Liver (tissue), 9 donors: ENCODE data around the gene DNAAF5. TPM values are rescaled to one million over a fixed set of nuclear protein-coding genes. Genes with fewer than 3 reads are reported as not detected.

Experiments
- DNase-seq: peaks from one replicate; pipeline ENCODE4 v3.0.0-alpha.2; 2017; ENCODE audit warnings: low spot score
- H3K27ac ChIP-seq, 2 donors: one replicate each; pipeline ENCODE4 v1.7.0; 2013; ENCODE audit warnings: inconsistent platforms in 2 of 2, low read length in 2 of 2, control low read depth in 1 of 2, low read depth in 1 of 2, mild to moderate bottlenecking in 1 of 2
- H3K27me3 ChIP-seq, 4 donors: one replicate each; pipeline versions ENCODE4 v1.6.1 to v1.7.0; 2013; ENCODE audit warnings: low read length in 3 of 4, inconsistent platforms in 1 of 4, mild to moderate bottlenecking in 1 of 4, moderate library complexity in 1 of 4; ENCODE audit not compliant: control insufficient read depth in 4 of 4, insufficient read depth in 4 of 4
- H3K36me3 ChIP-seq, 4 donors: one replicate each; pipeline versions ENCODE4 v1.6.1 to v1.7.0; 2013; ENCODE audit warnings: low read length in 3 of 4, mild to moderate bottlenecking in 3 of 4, low read depth in 1 of 4, moderate library complexity in 1 of 4; ENCODE audit not compliant: control insufficient read depth in 4 of 4, insufficient read depth in 3 of 4
- H3K4me1 ChIP-seq, 4 donors: one replicate each; pipeline versions ENCODE4 v1.6.1 to v1.7.0; 2013; ENCODE audit warnings: low read length in 3 of 4, mild to moderate bottlenecking in 3 of 4, moderate library complexity in 1 of 4; ENCODE audit not compliant: control insufficient read depth in 4 of 4, insufficient read depth in 4 of 4
- H3K4me3 ChIP-seq, 3 donors: one replicate each; pipeline versions ENCODE4 v1.6.1 to v1.7.0; 2013; ENCODE audit warnings: low read length in 3 of 3, control low read depth in 1 of 3, low read depth in 1 of 3, mild to moderate bottlenecking in 1 of 3
- H3K9ac ChIP-seq, 2 donors: one replicate each; pipeline ENCODE4 v1.7.0; 2013; ENCODE audit warnings: low read length in 2 of 2, mild to moderate bottlenecking in 2 of 2, moderate library complexity in 2 of 2, control low read depth in 1 of 2, low read depth in 1 of 2
- H3K9me3 ChIP-seq, 4 donors: one replicate each; pipeline versions ENCODE4 v1.6.1 to v1.7.0; 2013; ENCODE audit warnings: low read length in 3 of 4; ENCODE audit not compliant: control insufficient read depth in 4 of 4
- ATF3 ChIP-seq: IDR thresholded peaks from 2 replicates; pipeline ENCODE4 v1.6.1; 2016; ENCODE audit warnings: antibody characterized with exemption
- EGR1 ChIP-seq, 2 donors: IDR thresholded peaks; 2 replicates each; pipeline ENCODE4 v1.6.1; 2016 to 2018; ENCODE audit warnings: antibody characterized with exemption in 2 of 2, low read depth in 2 of 2
- FOXA1 ChIP-seq: IDR thresholded peaks from 2 replicates; pipeline ENCODE4 v1.6.1; 2016; ENCODE audit warnings: antibody characterized with exemption
- FOXA2 ChIP-seq: IDR thresholded peaks from 2 replicates; pipeline ENCODE4 v1.6.1; 2016; ENCODE audit warnings: antibody characterized with exemption
- GABPA ChIP-seq, 2 donors: IDR thresholded peaks in 1 of 2; conservative IDR thresholded peaks in 1 of 2; 2 replicates each; pipeline ENCODE4 v1.6.1; 2016; ENCODE audit warnings: antibody characterized with exemption in 2 of 2, mild to moderate bottlenecking in 1 of 2, moderate library complexity in 1 of 2
- HNF4A ChIP-seq, 2 donors: conservative IDR thresholded peaks; 2 replicates each; pipeline ENCODE4 v1.6.1; 2016; ENCODE audit warnings: antibody characterized with exemption in 2 of 2, mild to moderate bottlenecking in 2 of 2
- HNF4G ChIP-seq: IDR thresholded peaks from 2 replicates; pipeline ENCODE4 v1.6.1; 2016; ENCODE audit warnings: antibody characterized with exemption
- JUND ChIP-seq, 2 donors: IDR thresholded peaks; 2 replicates each; pipeline ENCODE4 v1.6.1; 2016; ENCODE audit warnings: antibody characterized with exemption in 2 of 2
- MAX ChIP-seq: IDR thresholded peaks from 2 replicates; pipeline ENCODE4 v1.6.1; 2016; ENCODE audit warnings: antibody characterized with exemption
- NR2F2 ChIP-seq: IDR thresholded peaks from 2 replicates; pipeline ENCODE4 v1.6.1; 2016; ENCODE audit warnings: antibody characterized with exemption
- RAD21 ChIP-seq, 2 donors: IDR thresholded peaks; 2 replicates each; pipeline ENCODE4 v1.6.1; 2016; ENCODE audit warnings: antibody characterized with exemption in 2 of 2, mild to moderate bottlenecking in 2 of 2
- REST ChIP-seq: IDR thresholded peaks from 2 replicates; pipeline ENCODE4 v1.6.1; 2016; ENCODE audit warnings: antibody characterized with exemption, mild to moderate bottlenecking
- RXRA ChIP-seq, 2 donors: IDR thresholded peaks; 2 replicates each; pipeline ENCODE4 v1.6.1; 2017 to 2018; ENCODE audit warnings: antibody characterized with exemption in 2 of 2, mild to moderate bottlenecking in 1 of 2
- TAF1 ChIP-seq: conservative IDR thresholded peaks from 2 replicates; pipeline ENCODE4 v1.6.1; 2016; ENCODE audit warnings: antibody characterized with exemption, mild to moderate bottlenecking
- YY1 ChIP-seq: IDR thresholded peaks from 2 replicates; pipeline ENCODE4 v1.6.1; 2016; ENCODE audit warnings: antibody characterized with exemption, mild to moderate bottlenecking
- ZBTB33 ChIP-seq: IDR thresholded peaks from 2 replicates; pipeline ENCODE4 v1.6.1; 2016; ENCODE audit warnings: antibody characterized with exemption
- WGBS: extraction: QIAGEN DNeasy Blood & Tissue Kit; methylation state at CpG from one replicate; pipeline ENCODE4 v1.1.7; 2013; 5-methylcytosine and 5-hydroxymethylcytosine counted together
- polyA plus RNA-seq, 2 donors: library from polyadenylated mRNA; stranded (reverse) in 1 of 2; unstranded in 1 of 2; fragments of 200-250 nt in 1 of 2; fragments of >200 nt in 1 of 2; fragmentation: Nextera tagmentation in 1 of 2; extraction: Ambion mirVana in 1 of 2; gene quantifications; one replicate each; pipeline versions ENCODE4 v1.2.1 to v1.2.3, GENCODE V29; 2013 to 2015
- total RNA-seq, 2 donors: library from RNA; depleted of rRNA; stranded (reverse); fragments of >200 nt; gene quantifications; one replicate each; pipeline ENCODE4 v1.2.3, GENCODE V29; 2014
- TF ChIP-seq, protein P1 (sequence below): fragments of 150-350 bp; IDR thresholded peaks from 2 replicates; pipeline ENCODE4 v1.5.1; 2017; ENCODE audit warnings: improper control_type of control experiment, low read depth, low read length; ENCODE audit not compliant: missing input control
- donor health status: healthy.
- donor health status: healthy.
- donor health status: healthy.
- donor health status: healthy.
- donor health status: healthy.

The DNAAF5 gene
- total and polyA plus RNA-seq, 4 donors, result 3.1 to 11.1 (median 9.5) TPM

GRCh38 chr7:835021-835420 is 108.5 kb downstream of the DNAAF5 start:
- H3K36me3 ChIP-seq, result peaks cover 4 to 14% (median 9%) of the 10 kb centered on the region in 4 donors
- no peaks in the 10 kb centered on the region for H3K27me3 ChIP-seq
- H3K4me3 ChIP-seq, result no peak overlapping the region
- TF ChIP-seq ATF3, result no peak
- no peak for TF ChIP-seq HNF4A (conservative IDR thresholded peaks at IDR 0.05)
- TF ChIP-seq FOXA1, result no peak
- no peak for TF ChIP-seq YY1
- TF ChIP-seq HNF4G, result no peak
- TF ChIP-seq RXRA (IDR thresholded peaks at IDR 0.05), result no peak
- TF ChIP-seq, protein P1, sequence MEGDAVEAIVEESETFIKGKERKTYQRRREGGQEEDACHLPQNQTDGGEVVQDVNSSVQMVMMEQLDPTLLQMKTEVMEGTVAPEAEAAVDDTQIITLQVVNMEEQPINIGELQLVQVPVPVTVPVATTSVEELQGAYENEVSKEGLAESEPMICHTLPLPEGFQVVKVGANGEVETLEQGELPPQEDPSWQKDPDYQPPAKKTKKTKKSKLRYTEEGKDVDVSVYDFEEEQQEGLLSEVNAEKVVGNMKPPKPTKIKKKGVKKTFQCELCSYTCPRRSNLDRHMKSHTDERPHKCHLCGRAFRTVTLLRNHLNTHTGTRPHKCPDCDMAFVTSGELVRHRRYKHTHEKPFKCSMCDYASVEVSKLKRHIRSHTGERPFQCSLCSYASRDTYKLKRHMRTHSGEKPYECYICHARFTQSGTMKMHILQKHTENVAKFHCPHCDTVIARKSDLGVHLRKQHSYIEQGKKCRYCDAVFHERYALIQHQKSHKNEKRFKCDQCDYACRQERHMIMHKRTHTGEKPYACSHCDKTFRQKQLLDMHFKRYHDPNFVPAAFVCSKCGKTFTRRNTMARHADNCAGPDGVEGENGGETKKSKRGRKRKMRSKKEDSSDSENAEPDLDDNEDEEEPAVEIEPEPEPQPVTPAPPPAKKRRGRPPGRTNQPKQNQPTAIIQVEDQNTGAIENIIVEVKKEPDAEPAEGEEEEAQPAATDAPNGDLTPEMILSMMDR, result no peak
- TF ChIP-seq EGR1 (IDR thresholded peaks at IDR 0.05; ENCODE audit: low read depth in 2 of 2), result no peak
- TF ChIP-seq ZBTB33, result no peak
- H3K9ac ChIP-seq, result no peak overlapping the region
- 97% methylated on average over 12 of the region's 12 CpGs for WGBS
- H3K9me3 ChIP-seq, result no peaks in the 10 kb centered on the region
- no peak for DNase-seq
- H3K4me1 ChIP-seq, result peaks cover 0 to 12% (median 0%) of the 10 kb centered on the region in 4 donors
- H3K27ac ChIP-seq, result no peak overlapping the region

- peaks cover 6 to 14% (median 11%) of the 10 kb centered on the region in 4 donors for H3K36me3 ChIP-seq
- H3K9ac ChIP-seq, result no peak overlapping the region
- no peaks in the 10 kb centered on the region for H3K9me3 ChIP-seq
- H3K4me3 ChIP-seq, result no peak overlapping the region
- WGBS, result 82% methylated on average over 27 of the region's 27 CpGs
- peaks cover 0 to 12% (median 0%) of the 10 kb centered on the region in 4 donors for H3K4me1 ChIP-seq
- H3K27ac ChIP-seq, result peak overlapping the region; percentile 48 to 50
- DNase-seq, result no peak
- no peaks in the 10 kb centered on the region for H3K27me3 ChIP-seq
- TF ChIP-seq GABPA (IDR thresholded peaks at IDR 0.05 in 1 of 2, conservative IDR thresholded peaks at IDR 0.05 in 1 of 2), result no peak
- TF ChIP-seq ATF3, result no peak
- TF ChIP-seq MAX, result no peak
- TF ChIP-seq RXRA (IDR thresholded peaks at IDR 0.05), result no peak
- no peak for TF ChIP-seq HNF4A (conservative IDR thresholded peaks at IDR 0.05)
- TF ChIP-seq JUND (IDR thresholded peaks at IDR 0.05), result no peak
- TF ChIP-seq HNF4G, result no peak
- TF ChIP-seq RAD21 (IDR thresholded peaks at IDR 0.05), result no peak
- TF ChIP-seq NR2F2, result no peak
- TF ChIP-seq YY1, result no peak
- no peak for TF ChIP-seq FOXA1
- no peak for TF ChIP-seq TAF1
- TF ChIP-seq FOXA2, result no peak
- no peak for TF ChIP-seq REST
Observed at GRCh38 chr7:835485-836401, 109.2 kb downstream of the DNAAF5 start.
